HG03354 (cell line): ENCODE results near the gene INPP1.

Source experiments
- ATAC-seq: cut with Tn5 transposase; IDR thresholded peaks from one replicate; pipeline ENCODE4 v1.9.1; 2021; ENCODE audit warnings: mild to moderate bottlenecking; ENCODE audit not compliant: unreplicated experiment, poor library complexity, severe bottlenecking

The INPP1 gene

GRCh38 chr2:190405070-190405469, 61.7 kb downstream of the INPP1 start:
- no peak for ATAC-seq

GRCh38 chr2:190405995-190406394, 62.6 kb downstream of the INPP1 start:
- ATAC-seq: no peak

- no peak for ATAC-seq
Measured at GRCh38 chr2:190406805-190407204, 63.4 kb downstream of the INPP1 start.

GRCh38 chr2:190407246-190407661, 63.9 kb downstream of the INPP1 start:
- peak; percentile 20 for ATAC-seq

GRCh38 chr2:190407662-190408537, 64.5 kb downstream of the INPP1 start, which contains the start of gene MFSD6:
Gene MFSD6, plus strand, starts transcription at chr2:190408355. Its CDS starts 27,675 bp downstream, at chr2:190436030.
- ATAC-seq: peak; percentile 62

GRCh38 chr2:190408538-190409271, 65.3 kb downstream of the INPP1 start:
- peak; percentile 56 for ATAC-seq

- ATAC-seq: no peak
Measured at GRCh38 chr2:190409616-190410015, 66.2 kb downstream of the INPP1 start.

GRCh38 chr2:190410166-190410565, 66.8 kb downstream of the INPP1 start:
- ATAC-seq: no peak

GRCh38 chr2:190412966-190413365, 69.6 kb downstream of the INPP1 start:
- ATAC-seq: no peak

- ATAC-seq: no peak
Measured at GRCh38 chr2:190413421-190413820, 70.0 kb downstream of the INPP1 start.

- ATAC-seq: no peak
Measured at GRCh38 chr2:190415251-190415650, 71.9 kb downstream of the INPP1 start.

- ATAC-seq: peak; percentile 49
Measured at GRCh38 chr2:190415794-190416775, 72.7 kb downstream of the INPP1 start.

GRCh38 chr2:190417045-190417842, 73.9 kb downstream of the INPP1 start:
- ATAC-seq: no peak

GRCh38 chr2:190418727-190419126, 75.3 kb downstream of the INPP1 start:
- no peak for ATAC-seq

- peak; percentile 64 for ATAC-seq
Measured at GRCh38 chr2:190420801-190421200, 77.4 kb downstream of the INPP1 start.
